Thoracic aorta (tissue), 2 donors: Measurements from ENCODE around the gene MFAP4. TPM values are rescaled to one million over a fixed set of nuclear protein-coding genes. Genes with fewer than 3 reads are reported as not detected.

Source experiments
- ATAC-seq: fragments of 150-250 bp; one replicate; pipeline ENCODE4 v1.8.0; 2017; ENCODE audit warnings: low read depth; ENCODE audit not compliant: insufficient number of reproducible peaks, low FRiP score
- DNase-seq: peaks from one replicate; pipeline ENCODE4 v3.0.0-alpha.2; 2020; ENCODE audit warnings: low spot score
- H3K27ac ChIP-seq, 2 donors: fragments of 200-600 bp; sonication (generic); 1 replicate in 1 of 2; 2 replicates in 1 of 2; pipeline ENCODE4 v1.5.1; 2016; ENCODE audit warnings: mild to moderate bottlenecking in 2 of 2, moderate library complexity in 2 of 2
- H3K27me3 ChIP-seq: fragments of 200-600 bp; sonication (generic); replicated peaks from 2 replicates; pipeline ENCODE4 v1.6.0; 2016; ENCODE audit warnings: mild to moderate bottlenecking; ENCODE audit not compliant: insufficient read depth
- H3K36me3 ChIP-seq: fragments of 200-600 bp; sonication (generic); one replicate; pipeline ENCODE4 v1.5.1; 2016
- H3K4me1 ChIP-seq, 2 donors: fragments of 200-600 bp; sonication (generic); 1 replicate in 1 of 2; 2 replicates in 1 of 2; pipeline versions ENCODE4 v1.5.1 to v1.6.0; 2016; ENCODE audit warnings: low read depth in 2 of 2, mild to moderate bottlenecking in 1 of 2; ENCODE audit not compliant: control insufficient read depth in 1 of 2
- H3K4me3 ChIP-seq: fragments of 200-600 bp; sonication (generic); 2 replicates; pipeline ENCODE4 v1.5.1; 2016; ENCODE audit warnings: mild to moderate bottlenecking
- H3K9me3 ChIP-seq: fragments of 200-600 bp; sonication (generic); 2 replicates; pipeline ENCODE4 v1.5.1; 2016
- CTCF ChIP-seq: fragments of 200-600 bp; sonication (generic); IDR thresholded peaks from one replicate; pipeline ENCODE4 v1.5.1; 2019; ENCODE audit warnings: antibody characterized with exemption
- total RNA-seq, 2 donors: library from RNA; depleted of rRNA; stranded (reverse); fragments of >200 nt; gene quantifications; one replicate each; pipeline versions ENCODE4 v1.1.0 to v1.2.3, GENCODE V29; 2016

MFAP4 gene
- total RNA-seq, 2 donors from 2014 or later: 425 to 501 TPM

- Histone ChIP-seq H3K27me3 (no peaks in the 10 kb centered on the region), H3K4me1 (no peaks in the 10 kb centered on the region), H3K9me3 (no peaks in the 10 kb centered on the region), H3K27ac (no peak overlapping the region), H3K4me3 (no peak overlapping the region), H3K36me3 (no peaks in the 10 kb centered on the region)
- ATAC-seq (no peak), DNase-seq (no peak)
- TF ChIP-seq CTCF: no peak
Observed at GRCh38 chr17:19339341-19339815, 47.6 kb downstream of the MFAP4 start.

GRCh38 chr17:19338031-19338990 lies 48.7 kb downstream of the MFAP4 start:
- no peak overlapping the region for H3K4me3 ChIP-seq
- no peaks in the 10 kb centered on the region for H3K9me3 ChIP-seq
- H3K27me3 ChIP-seq: no peaks in the 10 kb centered on the region
- DNase-seq: no peak
- H3K27ac ChIP-seq: no peak overlapping the region
- no peaks in the 10 kb centered on the region for H3K4me1 ChIP-seq
- ATAC-seq: no peak
- TF ChIP-seq CTCF: peak; percentile 45
- H3K36me3 ChIP-seq: no peaks in the 10 kb centered on the region

GRCh38 chr17:19337712-19338023 lies 49.3 kb downstream of the MFAP4 start:
- Histone ChIP-seq H3K4me1 (no peaks in the 10 kb centered on the region), H3K4me3 (no peak overlapping the region), H3K27me3 (no peaks in the 10 kb centered on the region), H3K36me3 (no peaks in the 10 kb centered on the region), H3K9me3 (no peaks in the 10 kb centered on the region), H3K27ac (no peak overlapping the region)
- no peak for TF ChIP-seq CTCF
- no peak for DNase-seq
- ATAC-seq: no peak

GRCh38 chr17:19336938-19337711 lies 49.9 kb downstream of the MFAP4 start:
- H3K27me3 ChIP-seq: no peaks in the 10 kb centered on the region
- H3K4me3 ChIP-seq: no peak overlapping the region
- DNase-seq (no peak), ATAC-seq (no peak)
- H3K9me3 ChIP-seq: no peaks in the 10 kb centered on the region
- H3K27ac ChIP-seq: no peak overlapping the region
- H3K36me3 ChIP-seq: no peaks in the 10 kb centered on the region
- no peak for TF ChIP-seq CTCF
- H3K4me1 ChIP-seq: no peaks in the 10 kb centered on the region

- H3K27ac ChIP-seq: no peak overlapping the region
- DNase-seq (no peak), ATAC-seq (no peak)
- H3K4me1 ChIP-seq: no peaks in the 10 kb centered on the region
- H3K27me3 ChIP-seq: no peaks in the 10 kb centered on the region
- no peaks in the 10 kb centered on the region for H3K36me3 ChIP-seq
- H3K4me3 ChIP-seq: no peak overlapping the region
- no peak for TF ChIP-seq CTCF
- H3K9me3 ChIP-seq: no peaks in the 10 kb centered on the region
Observed at GRCh38 chr17:19335951-19336631, 50.9 kb downstream of the MFAP4 start.
